Calu3 (cell line): Measurements from ENCODE around the gene MCC. TPM values are rescaled to one million over a fixed set of nuclear protein-coding genes. Genes with fewer than 3 reads are reported as not detected.

ENCODE experiments used
- BruUV-seq: library from RNA; stranded (reverse); fragments of 400-500 nt; replicated peaks from 2 replicates; lab custom pipeline; 2021; lab: Mats Ljungman, UMichigan
- CTCF ChIA-PET: fragments of 300-600 bp; sonication (Branson Sonifier 250); formaldehyde crosslinking; loops from one replicate; lab custom pipeline; 2022; ENCODE audit warnings: antibody characterized with exemption; lab: Charles Lee
- DNase-seq: peaks from one replicate; pipeline ENCODE4 v3.0.0; 2022
- H3K27ac Mint-ChIP-seq: one replicate; pipeline ENCODE4 v1.8.0; 2022; ENCODE audit warnings: mixed read lengths; ENCODE audit not compliant: unreplicated experiment
- H3K27me3 Mint-ChIP-seq: one replicate; pipeline ENCODE4 v1.8.0; 2022; ENCODE audit warnings: mixed read lengths; ENCODE audit not compliant: unreplicated experiment
- H3K36me3 Mint-ChIP-seq: one replicate; pipeline ENCODE4 v1.8.0; 2022; ENCODE audit warnings: mild to moderate bottlenecking, moderate library complexity, mixed read lengths; ENCODE audit not compliant: insufficient read depth, unreplicated experiment
- H3K4me1 Mint-ChIP-seq: one replicate; pipeline ENCODE4 v1.8.0; 2022; ENCODE audit warnings: mild to moderate bottlenecking, low read depth, mixed read lengths; ENCODE audit not compliant: unreplicated experiment
- H3K4me3 Mint-ChIP-seq: one replicate; pipeline ENCODE4 v1.8.0; 2022; ENCODE audit warnings: mild to moderate bottlenecking, low read depth, moderate library complexity, mixed read lengths; ENCODE audit not compliant: unreplicated experiment
- H3K9me3 Mint-ChIP-seq: one replicate; pipeline ENCODE4 v1.8.0; 2022; ENCODE audit warnings: low read depth, mixed read lengths; ENCODE audit not compliant: unreplicated experiment
- CTCF ChIP-seq: fragments of 200-600 bp; IDR thresholded peaks from one replicate; pipeline ENCODE4 v1.8.0; 2022; ENCODE audit warnings: antibody characterized with exemption; ENCODE audit not compliant: unreplicated experiment
- intact Hi-C: fragments of 100-400 bp; cut with micrococcal nuclease; formaldehyde crosslinking; loops from one replicate; pipeline ENCODE4 v1.10.0; 2022; ENCODE audit not compliant: unreplicated experiment
- total RNA-seq: library from RNA; stranded (reverse); gene quantifications from 2 replicates; pipeline ENCODE4 v1.2.3, GENCODE V29; 2022

MCC gene
- total RNA-seq, 1 experiment from 2014 or later, result 2.8 TPM

DNA sequence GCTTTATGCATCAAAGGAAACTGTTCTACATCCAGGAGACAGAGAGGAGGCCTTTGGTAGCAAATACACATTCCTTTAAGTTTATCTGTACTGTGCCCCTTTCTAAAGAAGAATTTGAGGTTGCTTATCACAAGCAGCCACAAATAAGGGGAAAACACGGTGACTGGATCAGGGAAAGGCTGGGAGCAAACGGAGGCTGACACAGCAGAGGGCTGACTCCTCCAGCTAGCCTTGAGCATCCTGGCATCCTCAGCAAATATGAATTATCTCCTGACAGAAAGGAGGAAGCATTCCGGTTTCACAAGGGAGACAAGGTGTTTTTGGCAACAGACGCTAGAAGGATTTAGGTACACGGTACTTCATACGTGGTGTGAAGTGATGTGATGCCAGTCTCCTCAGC, 378.1 kb downstream of the MCC start:
- DNase-seq, result no peak
- intact Hi-C loops, result no loop called here

GRCh38 chr5:113109344-113109743, 378.9 kb downstream of the MCC start:
- H3K4me3 Mint-ChIP-seq, result no peak overlapping the region
- no peaks in the 10 kb centered on the region for H3K4me1 Mint-ChIP-seq
- BruUV-seq, result no TSS peak
- H3K9me3 Mint-ChIP-seq, result no peaks in the 10 kb centered on the region
- H3K36me3 Mint-ChIP-seq, result no peaks in the 10 kb centered on the region
- H3K27ac Mint-ChIP-seq, result no peak overlapping the region
- TF ChIP-seq CTCF, result no peak
- DNase-seq, result no peak
- H3K27me3 Mint-ChIP-seq, result peaks cover 12% of the 10 kb centered on the region
- CTCF ChIA-PET, result no interaction called here
- intact Hi-C loops, result no loop called here

More for the DNA sequence above, 378.1 kb downstream of the MCC start:
- Mint-ChIP-seq H3K4me3 (no peak overlapping the region), H3K4me1 (no peaks in the 10 kb centered on the region), H3K27me3 (peaks cover 12% of the 10 kb centered on the region), H3K36me3 (no peaks in the 10 kb centered on the region), H3K9me3 (no peaks in the 10 kb centered on the region), H3K27ac (no peak overlapping the region)
- BruUV-seq, result no TSS peak
- CTCF ChIA-PET, result no interaction called here
- TF ChIP-seq CTCF, result no peak

DNA sequence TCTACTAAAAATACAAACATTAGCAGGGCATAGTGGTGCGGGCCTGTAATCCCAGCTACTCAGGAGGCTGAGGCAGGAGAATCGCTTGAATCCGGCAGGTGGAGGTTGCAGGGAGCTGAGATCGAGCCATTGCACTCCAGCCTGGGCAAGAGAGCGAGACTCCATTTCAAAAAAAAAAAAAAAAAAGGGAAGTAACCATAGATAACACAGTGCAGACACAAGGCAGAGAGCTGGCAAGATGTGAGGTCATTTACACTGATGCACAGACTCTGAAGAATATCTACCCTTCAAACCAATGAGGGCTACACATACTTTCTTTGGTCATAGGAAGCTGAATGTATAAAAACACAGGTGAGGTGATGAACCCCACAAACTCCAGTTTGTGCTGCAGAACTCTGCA, 379.8 kb downstream of the MCC start:
- TF ChIP-seq CTCF, result no peak
- no peaks in the 10 kb centered on the region for H3K9me3 Mint-ChIP-seq
- CTCF ChIA-PET, result no interaction called here
- H3K27ac Mint-ChIP-seq, result no peak overlapping the region
- no peaks in the 10 kb centered on the region for H3K4me1 Mint-ChIP-seq
- no peaks in the 10 kb centered on the region for H3K36me3 Mint-ChIP-seq
- intact Hi-C loops, result no loop called here
- no peak for DNase-seq
- BruUV-seq, result no TSS peak
- H3K27me3 Mint-ChIP-seq, result peaks cover 12% of the 10 kb centered on the region
- no peak overlapping the region for H3K4me3 Mint-ChIP-seq

DNA sequence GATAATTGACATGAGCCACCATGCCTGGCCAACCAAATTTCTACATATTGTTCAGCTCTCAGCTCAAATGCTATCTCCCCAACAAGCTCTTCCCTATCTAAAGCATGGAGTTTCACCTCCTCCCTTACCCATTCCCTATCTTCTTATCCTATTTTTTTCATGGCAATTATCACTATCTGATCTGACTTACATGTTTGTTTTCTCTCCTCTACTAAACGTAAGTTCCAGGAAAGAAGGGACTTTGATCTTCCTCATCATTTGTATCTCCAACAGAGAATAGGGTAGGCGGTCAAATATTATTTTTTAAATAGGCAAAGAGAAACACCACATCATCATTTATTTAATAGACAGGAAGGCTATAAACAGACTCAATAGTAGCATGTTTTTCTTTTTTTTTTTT, 381.4 kb downstream of the MCC start:
- BruUV-seq, result no TSS peak
- no peak overlapping the region for H3K27ac Mint-ChIP-seq
- CTCF ChIA-PET, result no interaction called here
- H3K27me3 Mint-ChIP-seq, result peaks cover 1% of the 10 kb centered on the region
- no peak for DNase-seq
- no peak for TF ChIP-seq CTCF
- no peak overlapping the region for H3K4me3 Mint-ChIP-seq
- intact Hi-C loops, result no loop called here
- no peaks in the 10 kb centered on the region for H3K9me3 Mint-ChIP-seq
- H3K4me1 Mint-ChIP-seq, result no peaks in the 10 kb centered on the region
- H3K36me3 Mint-ChIP-seq, result no peaks in the 10 kb centered on the region
